IPS DF 6.9 (cell line): ENCODE measurements around the gene SPDYE18.
"Not testable (repeated sequence)": the region's sequence is repeated elsewhere in the genome, so short reads cannot be mapped to it uniquely, and the experiment has no call there.

Source experiments
- DNase-seq: peaks from one replicate; pipeline ENCODE4 v3.0.0-alpha.2; 2013; ENCODE audit warnings: low read depth, low spot score
- H3K27ac ChIP-seq: one replicate; pipeline ENCODE4 v1.5.1; 2013; ENCODE audit warnings: low read length, control low read depth
- H3K27me3 ChIP-seq: 2 replicates; pipeline ENCODE4 v1.6.1; 2013; ENCODE audit warnings: mild to moderate bottlenecking, low read length; ENCODE audit not compliant: control insufficient read depth, insufficient read depth
- H3K36me3 ChIP-seq: 2 replicates; pipeline ENCODE4 v1.6.1; 2013; ENCODE audit warnings: low read length; ENCODE audit not compliant: control insufficient read depth, insufficient read depth
- H3K4me1 ChIP-seq: 2 replicates; pipeline ENCODE4 v1.6.1; 2013; ENCODE audit warnings: low read length; ENCODE audit not compliant: control insufficient read depth, insufficient read depth
- H3K4me3 ChIP-seq: 2 replicates; pipeline ENCODE4 v1.5.1; 2013; ENCODE audit warnings: mild to moderate bottlenecking, low read length
- H3K9me3 ChIP-seq: 2 replicates; pipeline ENCODE4 v1.6.1; 2013; ENCODE audit warnings: low read length, inconsistent platforms; ENCODE audit not compliant: control insufficient read depth, insufficient read depth
- WGBS: extraction: QIAGEN DNeasy Blood & Tissue Kit; methylation state at CpG from one replicate; pipeline ENCODE4 v1.1.7; 2013; ENCODE audit warnings: mixed read lengths, missing lambda C conversion rate; ENCODE audit not compliant: insufficient read length, insufficient coverage; 5-methylcytosine and 5-hydroxymethylcytosine counted together

Gene SPDYE18

DNA sequence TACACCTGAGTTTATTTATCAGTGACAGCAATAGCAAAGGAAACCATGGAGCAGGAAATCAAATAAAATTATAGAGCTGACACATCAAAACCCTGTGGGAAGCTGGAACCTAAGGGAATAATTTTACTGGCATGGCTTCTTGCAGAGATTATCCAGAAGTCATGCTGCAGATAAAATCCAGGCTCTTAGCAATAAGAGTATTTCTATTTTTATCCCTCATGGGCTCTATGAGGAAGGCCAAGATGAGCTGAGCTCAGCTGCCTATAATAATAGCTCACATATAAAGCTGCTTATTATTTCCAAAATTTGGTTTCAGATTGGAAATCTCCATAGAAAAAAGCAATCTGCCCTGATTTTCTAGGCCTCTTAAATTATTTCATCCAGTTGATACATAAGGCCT is 16.8 kb upstream of the SPDYE18 start:
- H3K27ac ChIP-seq, H3K36me3 ChIP-seq, H3K9me3 ChIP-seq, H3K4me3 ChIP-seq, H3K4me1 ChIP-seq, DNase-seq, H3K27me3 ChIP-seq: not testable (repeated sequence)

DNA sequence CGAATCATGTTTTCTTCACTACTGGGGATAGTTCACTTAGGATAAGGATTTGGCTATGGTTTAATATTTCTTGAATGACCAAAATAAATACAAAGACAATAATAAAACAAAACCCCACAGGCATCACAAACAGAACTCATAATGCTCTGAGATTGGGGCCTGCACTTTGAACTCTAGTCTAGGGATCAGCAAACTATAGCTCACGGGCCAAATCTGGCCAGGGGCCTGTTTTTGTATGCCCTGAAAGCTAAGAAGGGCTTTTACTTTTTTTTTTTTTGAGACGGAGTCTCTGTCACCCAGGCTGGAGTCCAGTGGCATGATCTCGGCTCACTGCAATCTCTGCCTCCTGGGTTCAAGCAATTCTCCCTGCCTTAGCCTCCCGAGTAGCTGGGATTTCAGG is 14.7 kb upstream of the SPDYE18 start:
- H3K27ac ChIP-seq, H3K9me3 ChIP-seq, H3K36me3 ChIP-seq, DNase-seq, H3K4me3 ChIP-seq, H3K4me1 ChIP-seq, H3K27me3 ChIP-seq: not testable (repeated sequence)
- WGBS, result no CpG with 5 or more reads among the region's 5 CpGs

DNA sequence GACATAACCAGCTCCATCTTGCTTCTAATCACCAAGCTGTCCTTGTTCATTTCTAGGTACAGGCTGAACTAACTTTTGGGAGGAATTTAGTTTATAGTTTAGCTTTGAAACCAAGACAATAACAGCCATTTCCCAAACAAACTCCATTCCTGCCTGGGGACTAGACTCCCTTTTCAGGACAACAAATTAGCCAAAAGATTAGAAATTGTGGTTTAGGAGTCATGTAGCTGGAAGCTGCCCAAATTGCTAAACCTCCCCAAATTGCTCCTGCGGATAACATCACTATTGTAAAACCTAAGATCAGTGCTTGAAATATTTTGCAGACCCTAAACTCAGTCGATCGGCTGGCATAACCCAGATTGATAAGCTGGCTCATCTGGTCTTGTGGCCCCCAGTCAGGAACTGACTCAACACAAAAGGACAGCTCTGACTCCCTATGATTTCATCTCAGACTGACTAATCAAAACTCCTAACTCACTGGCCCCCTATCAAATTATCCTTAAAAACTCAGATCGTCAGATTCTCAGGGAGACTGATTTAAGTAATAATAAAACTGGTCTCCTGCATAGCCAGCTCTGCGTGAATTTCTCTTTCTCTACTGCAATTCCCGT is 12.5 kb upstream of the SPDYE18 start:
- H3K9me3 ChIP-seq, DNase-seq, H3K36me3 ChIP-seq, H3K4me1 ChIP-seq, H3K27me3 ChIP-seq, H3K4me3 ChIP-seq, H3K27ac ChIP-seq: not testable (repeated sequence)
- WGBS, result no CpG with 5 or more reads among the region's 6 CpGs

DNA sequence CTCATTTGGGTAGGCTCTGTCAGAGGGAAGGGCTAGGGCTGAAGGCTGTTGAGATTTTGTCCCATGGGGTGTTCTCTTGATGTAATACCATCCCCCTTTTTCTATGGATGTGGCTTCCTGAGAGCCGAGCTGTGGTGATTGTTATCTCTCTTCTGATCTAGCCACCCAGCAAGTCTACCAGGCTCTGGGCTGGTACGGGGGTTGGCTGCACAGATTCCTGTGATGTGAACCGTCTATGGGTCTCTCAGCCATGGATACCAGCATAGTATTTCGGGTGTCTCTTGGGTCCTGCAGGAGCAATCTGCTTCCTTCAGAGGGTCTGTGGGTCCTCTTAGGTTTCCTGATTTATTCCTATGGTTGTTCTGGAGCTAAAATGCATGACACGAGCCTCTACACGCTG is 8.8 kb upstream of the SPDYE18 start:
- not testable (repeated sequence) for DNase-seq, H3K27ac ChIP-seq, H3K4me3 ChIP-seq, H3K27me3 ChIP-seq, H3K36me3 ChIP-seq, H3K4me1 ChIP-seq, H3K9me3 ChIP-seq
- no CpG with 5 or more reads among the region's 6 CpGs for whole genome bisulfite sequencing

DNA sequence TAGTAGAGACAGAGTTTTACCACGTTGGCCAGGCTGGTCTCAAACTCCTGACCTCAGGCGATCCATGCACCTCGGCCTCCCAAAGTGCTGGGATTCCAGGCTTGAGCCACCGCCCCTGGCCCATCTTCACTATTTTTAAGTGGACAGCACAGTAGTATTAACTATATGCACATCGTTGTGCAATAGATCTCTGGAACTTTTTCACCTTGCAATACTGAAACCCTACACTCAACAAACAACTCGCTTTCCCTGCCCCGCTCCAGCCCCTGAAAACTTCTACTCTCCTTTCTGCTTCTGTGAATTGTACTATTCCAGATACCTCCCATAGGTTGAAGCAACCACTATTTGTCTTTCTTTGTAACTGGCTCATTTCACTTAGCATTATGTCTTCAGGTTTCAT is 3.5 kb upstream of the SPDYE18 start:
- not testable (repeated sequence) for H3K27me3 ChIP-seq, H3K27ac ChIP-seq, H3K4me1 ChIP-seq, H3K9me3 ChIP-seq, DNase-seq, H3K36me3 ChIP-seq, H3K4me3 ChIP-seq
- WGBS, result no CpG with 5 or more reads among the region's 7 CpGs

DNA sequence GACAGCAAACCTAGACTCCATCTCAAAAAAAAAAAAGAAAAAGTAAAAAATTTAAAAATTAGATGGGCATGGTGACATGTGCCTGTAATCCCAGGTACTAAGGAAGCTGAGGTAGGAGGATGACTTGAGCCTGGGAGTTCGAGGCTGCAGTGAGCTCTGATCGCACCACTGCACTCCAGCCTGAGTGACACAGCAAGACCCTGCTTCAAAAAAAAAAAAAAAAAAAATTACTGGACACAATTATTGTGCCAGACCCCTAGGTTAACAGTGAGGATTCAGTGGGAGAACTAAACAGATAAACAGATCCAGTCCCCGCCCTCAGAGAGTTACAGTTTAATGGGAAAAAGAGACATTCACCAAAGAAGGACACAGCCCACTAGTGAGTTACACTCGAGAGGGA is 1.4 kb upstream of the SPDYE18 start:
- not testable (repeated sequence) for H3K27ac ChIP-seq, H3K36me3 ChIP-seq, H3K27me3 ChIP-seq, DNase-seq, H3K4me1 ChIP-seq, H3K9me3 ChIP-seq, H3K4me3 ChIP-seq
- no CpG with 5 or more reads among the region's 4 CpGs for WGBS

DNA sequence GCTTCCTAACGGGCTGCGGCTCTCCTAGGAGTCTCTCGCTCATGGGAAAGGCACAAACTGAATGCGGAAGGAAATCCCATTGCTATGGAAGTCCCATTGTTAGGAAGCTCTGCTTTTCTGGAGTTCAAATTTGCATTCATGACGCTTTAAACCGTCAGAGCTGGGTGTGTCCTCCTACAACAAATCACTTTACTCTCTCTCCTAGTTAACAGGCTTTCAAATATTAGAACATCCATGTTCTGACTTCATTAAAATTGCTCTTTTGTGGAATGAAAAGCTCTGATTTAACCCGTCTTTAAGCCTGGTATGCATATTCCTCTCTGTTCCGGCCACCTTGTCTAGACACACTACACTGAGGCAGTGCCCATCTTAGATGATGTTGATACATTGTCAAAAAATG is 30.1 kb downstream of the SPDYE18 start, which contains the start of gene SPDYE17:
Gene SPDYE17, minus strand, starts transcription at position 101 of the 400 bp plus-strand sequence. CDS start 1,791 bp downstream, outside the sequence.
- not testable (repeated sequence) for H3K9me3 ChIP-seq, H3K27me3 ChIP-seq, H3K36me3 ChIP-seq, H3K4me1 ChIP-seq, H3K4me3 ChIP-seq, DNase-seq, H3K27ac ChIP-seq
- WGBS, result no CpG with 5 or more reads among the region's 8 CpGs

DNA sequence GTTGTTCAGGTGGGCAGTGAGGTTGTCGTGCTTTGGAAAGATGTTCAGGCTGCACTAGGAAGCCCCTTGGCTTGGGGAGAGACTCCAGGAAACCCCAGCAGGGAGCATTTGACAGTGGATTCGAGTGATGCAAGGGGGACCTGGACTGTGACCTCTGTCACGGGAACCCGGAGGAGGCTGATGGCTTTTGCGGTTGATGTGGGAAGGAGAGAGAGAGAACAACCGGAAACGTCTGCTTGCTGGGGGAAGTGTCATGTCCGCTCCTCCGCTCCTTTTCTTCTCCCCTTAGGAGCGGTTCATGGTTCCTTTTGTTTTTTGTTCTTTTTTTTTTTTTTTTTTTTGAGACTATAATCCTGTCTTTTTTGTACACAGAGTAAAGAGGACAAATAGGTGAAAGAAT is 36.0 kb downstream of the SPDYE18 start:
- WGBS, result no CpG with 5 or more reads among the region's 10 CpGs
- not testable (repeated sequence) for H3K36me3 ChIP-seq, DNase-seq, H3K4me3 ChIP-seq, H3K27ac ChIP-seq, H3K4me1 ChIP-seq, H3K27me3 ChIP-seq, H3K9me3 ChIP-seq

DNA sequence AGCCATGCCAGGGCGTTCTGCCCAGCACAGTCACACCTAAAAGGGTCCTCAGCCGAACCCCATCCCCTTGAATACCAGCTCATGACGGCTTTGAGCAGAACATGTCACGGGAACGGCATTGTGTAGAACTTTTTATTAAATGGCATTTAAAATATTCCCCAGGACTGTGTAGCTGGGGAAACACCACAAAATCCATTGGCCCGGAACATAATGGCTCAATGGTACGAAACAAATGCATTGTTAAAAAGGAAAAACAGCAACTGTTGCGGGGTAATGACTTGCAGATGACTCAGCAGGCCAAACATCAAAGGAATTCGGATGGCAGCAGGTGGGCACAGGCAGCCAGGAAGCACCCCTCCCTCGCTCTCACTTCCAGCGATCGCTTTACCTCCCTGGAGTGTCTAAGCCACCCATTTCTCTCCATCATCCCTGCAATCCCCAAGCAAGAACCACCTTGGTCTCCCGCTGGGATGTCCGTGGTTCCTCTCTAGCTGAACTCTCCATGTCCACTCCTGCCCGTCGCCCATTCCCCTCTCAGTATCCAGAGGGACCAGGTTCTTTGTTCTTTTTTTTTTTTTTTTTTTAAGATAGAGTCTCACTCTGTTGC is 52.2 kb downstream of the SPDYE18 start:
- no CpG with 5 or more reads among the region's 16 CpGs for WGBS
- not testable (repeated sequence) for H3K27ac ChIP-seq, H3K36me3 ChIP-seq, H3K27me3 ChIP-seq, H3K4me3 ChIP-seq, H3K9me3 ChIP-seq, H3K4me1 ChIP-seq, DNase-seq

DNA sequence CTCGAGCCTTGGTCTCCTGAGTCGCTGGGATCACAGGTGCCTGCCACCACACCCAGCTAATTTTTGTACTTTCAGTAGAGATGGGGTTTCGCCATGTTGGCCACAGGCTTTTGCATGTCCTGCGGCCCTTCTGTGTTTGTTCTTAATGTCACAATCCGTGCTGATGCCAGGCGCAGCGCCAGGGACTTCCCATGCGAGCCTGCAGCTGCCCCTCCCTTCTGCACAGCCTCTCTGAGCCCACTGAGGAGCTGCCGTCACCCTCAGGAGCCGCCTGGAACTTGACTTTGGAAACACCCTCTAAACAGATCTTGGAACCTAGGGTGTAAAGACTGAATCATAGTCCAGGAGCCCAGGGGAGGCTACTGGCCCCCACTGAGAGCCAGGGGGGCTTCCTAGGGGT is 54.4 kb downstream of the SPDYE18 start:
- H3K4me3 ChIP-seq, H3K36me3 ChIP-seq, DNase-seq, H3K27me3 ChIP-seq, H3K27ac ChIP-seq, H3K4me1 ChIP-seq, H3K9me3 ChIP-seq: not testable (repeated sequence)
- no CpG with 5 or more reads among the region's 10 CpGs for WGBS
